Esophagus muscularis mucosa (tissue), 4 donors: Measurements from ENCODE around the gene ITGAL. TPM values are rescaled to one million over a fixed set of nuclear protein-coding genes. Genes with fewer than 3 reads are reported as not detected.

Source experiments
- DNase-seq: peaks from one replicate; pipeline ENCODE4 v3.0.0-alpha.2; 2017; ENCODE audit errors: extremely low spot score
- H3K27ac ChIP-seq, 4 donors: fragments of 200-600 bp; sonication (generic); replicated peaks in 1 of 4; 1 replicate in 3 of 4; 2 replicates in 1 of 4; pipeline ENCODE4 v1.5.1; 2016 to 2019; ENCODE audit warnings: mild to moderate bottlenecking in 1 of 4
- H3K27me3 ChIP-seq, 4 donors: fragments of 200-600 bp; sonication (generic); one replicate each; pipeline versions ENCODE4 v1.5.1 to v1.6.0; 2016 to 2019
- H3K36me3 ChIP-seq, 4 donors: fragments of 200-600 bp; sonication (generic); one replicate each; pipeline ENCODE4 v1.5.1; 2016 to 2019
- H3K4me1 ChIP-seq, 4 donors: fragments of 200-600 bp; sonication (generic); one replicate each; pipeline ENCODE4 v1.5.1; 2016 to 2019
- H3K4me3 ChIP-seq, 4 donors: fragments of 200-600 bp; sonication (generic); 1 replicate in 2 of 4; 2 replicates in 2 of 4; pipeline ENCODE4 v1.5.1; 2016 to 2019; ENCODE audit warnings: mild to moderate bottlenecking in 4 of 4, moderate library complexity in 1 of 4
- H3K9me3 ChIP-seq, 4 donors: fragments of 200-600 bp; sonication (generic); 1 replicate in 3 of 4; 2 replicates in 1 of 4; pipeline ENCODE4 v1.5.1; 2016 to 2019
- EP300 ChIP-seq: sonication (generic); formaldehyde crosslinking; IDR thresholded peaks from one replicate; pipeline ENCODE4 v1.6.1; 2017; ENCODE audit warnings: antibody characterized with exemption
- POLR2A ChIP-seq: fragments of 450-650 bp; IDR thresholded peaks from one replicate; pipeline ENCODE4 v1.6.1; 2017; ENCODE audit warnings: antibody characterized with exemption, moderate library complexity, mild to moderate bottlenecking, low read depth
- POLR2AphosphoS5 ChIP-seq, 2 donors: sonication (generic); formaldehyde crosslinking; IDR thresholded peaks; one replicate each; pipeline ENCODE4 v1.6.1; 2017; ENCODE audit warnings: antibody characterized with exemption in 2 of 2
- WGBS: methylation state at CpG from one replicate; pipeline ENCODE4 v1.1.5; 2018; 5-methylcytosine and 5-hydroxymethylcytosine counted together
- intact Hi-C: fragments of 100-400 bp; cut with DNase I; formaldehyde crosslinking; loops from one replicate; pipeline ENCODE4 v1.15.1; 2023
- total RNA-seq, 4 donors: library from RNA; depleted of rRNA; stranded (reverse); fragments of >200 nt; gene quantifications; one replicate each; pipeline versions ENCODE4 v1.1.0 to v1.2.1, GENCODE V29; 2016
- TF ChIP-seq, protein P1 (sequence below), 3 experiments: fragments of 200-600 bp in 2 of 3; fragments of 450-650 bp in 1 of 3; sonication (generic) in 2 of 3; IDR thresholded peaks; one replicate each; pipeline ENCODE4 v1.5.1; 2017 to 2019; ENCODE audit warnings: antibody characterized with exemption in 3 of 3, mild to moderate bottlenecking in 2 of 3, moderate library complexity in 1 of 3

ITGAL gene
- total RNA-seq, 4 donors from 2014 or later: 1.5 to 2.7 (median 2.5) TPM

DNA sequence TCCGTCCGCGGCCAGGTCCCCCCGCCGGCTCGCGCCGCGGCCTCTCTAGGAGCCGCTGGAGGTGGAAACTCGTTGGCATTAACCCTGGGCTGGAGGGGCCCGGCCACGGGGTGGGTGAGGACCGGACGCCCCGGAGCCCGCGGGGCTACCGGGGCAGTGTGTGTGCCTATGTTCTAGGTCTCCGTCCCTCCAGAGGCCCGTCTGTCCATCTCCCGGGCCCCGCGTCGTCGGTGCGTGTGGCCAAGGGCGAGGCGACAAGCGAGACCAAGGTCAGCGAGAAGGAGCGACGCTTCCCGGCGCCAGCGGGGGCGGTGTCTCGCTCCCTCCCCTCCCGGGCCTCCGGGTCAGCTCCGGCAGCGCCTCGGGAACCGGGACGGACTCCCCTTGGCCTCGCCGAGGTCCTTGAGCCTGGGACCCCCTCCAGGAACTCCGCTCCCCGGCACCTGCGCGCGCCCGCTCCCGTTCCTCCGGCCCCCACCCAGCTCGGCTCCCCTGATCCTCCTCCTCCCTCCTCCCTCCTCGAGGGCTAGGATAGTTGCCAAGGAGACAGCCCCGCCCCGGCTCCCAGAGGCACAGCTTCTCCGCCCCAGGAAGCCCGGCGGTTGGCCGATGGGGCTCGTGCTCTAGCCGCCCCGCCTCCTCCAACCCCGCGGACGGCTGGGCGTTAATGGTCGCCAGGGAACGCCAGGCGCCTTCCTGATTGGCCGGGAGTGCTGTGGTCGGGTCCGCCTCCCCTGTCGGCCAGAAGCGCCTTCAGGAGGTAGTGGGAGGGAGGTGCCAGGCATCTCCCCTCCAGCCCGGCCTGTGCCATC lies 54.5 kb downstream of the ITGAL start:
- H3K4me1 ChIP-seq: peaks cover 18 to 45% (median 34%) of the 10 kb centered on the region in 4 donors
- TF ChIP-seq EP300: no peak
- peak; percentile 89 to 92 for TF ChIP-seq POLR2AphosphoS5 (IDR thresholded peaks at IDR 0.05)
- TF ChIP-seq, protein P1, sequence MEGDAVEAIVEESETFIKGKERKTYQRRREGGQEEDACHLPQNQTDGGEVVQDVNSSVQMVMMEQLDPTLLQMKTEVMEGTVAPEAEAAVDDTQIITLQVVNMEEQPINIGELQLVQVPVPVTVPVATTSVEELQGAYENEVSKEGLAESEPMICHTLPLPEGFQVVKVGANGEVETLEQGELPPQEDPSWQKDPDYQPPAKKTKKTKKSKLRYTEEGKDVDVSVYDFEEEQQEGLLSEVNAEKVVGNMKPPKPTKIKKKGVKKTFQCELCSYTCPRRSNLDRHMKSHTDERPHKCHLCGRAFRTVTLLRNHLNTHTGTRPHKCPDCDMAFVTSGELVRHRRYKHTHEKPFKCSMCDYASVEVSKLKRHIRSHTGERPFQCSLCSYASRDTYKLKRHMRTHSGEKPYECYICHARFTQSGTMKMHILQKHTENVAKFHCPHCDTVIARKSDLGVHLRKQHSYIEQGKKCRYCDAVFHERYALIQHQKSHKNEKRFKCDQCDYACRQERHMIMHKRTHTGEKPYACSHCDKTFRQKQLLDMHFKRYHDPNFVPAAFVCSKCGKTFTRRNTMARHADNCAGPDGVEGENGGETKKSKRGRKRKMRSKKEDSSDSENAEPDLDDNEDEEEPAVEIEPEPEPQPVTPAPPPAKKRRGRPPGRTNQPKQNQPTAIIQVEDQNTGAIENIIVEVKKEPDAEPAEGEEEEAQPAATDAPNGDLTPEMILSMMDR (IDR thresholded peaks at IDR 0.05): peak in 2 of 3 experiments; percentile 20 to 44
- peak; percentile 71 for TF ChIP-seq POLR2A
- peak overlapping the region; percentile 70 to 83 (median 82) for H3K4me3 ChIP-seq
- no peaks in the 10 kb centered on the region for H3K9me3 ChIP-seq
- peaks cover 3 to 29% (median 21%) of the 10 kb centered on the region in 4 donors for H3K36me3 ChIP-seq
- under 1% methylated on average over 26 of the region's 79 CpGs for WGBS
- H3K27ac ChIP-seq: peak overlapping the region; percentile 97 to 98 (median 98)
- DNase-seq: peak; percentile 98
- no peaks in the 10 kb centered on the region for H3K27me3 ChIP-seq
- intact Hi-C loops: loop anchor here (2.0 kb wide), 1 partner anchor 80 kb away; no protein-coding TSS in a partner anchor

GRCh38 chr16:30527635-30528178 lies 55.2 kb downstream of the ITGAL start:
- H3K4me1 ChIP-seq: peaks cover 19 to 52% (median 39%) of the 10 kb centered on the region in 4 donors
- intact Hi-C loops: loop anchor here (2.0 kb wide), 1 partner anchor 81 kb away; no protein-coding TSS in a partner anchor
- TF ChIP-seq POLR2A (no peak), EP300 (no peak), POLR2AphosphoS5 (IDR thresholded peaks at IDR 0.05) (no peak)
- TF ChIP-seq, protein P1 (IDR thresholded peaks at IDR 0.05): no peak
- H3K27ac ChIP-seq: peak overlapping the region; percentile 97 to 98 (median 98)
- no peaks in the 10 kb centered on the region for H3K9me3 ChIP-seq
- peaks cover 8 to 35% (median 28%) of the 10 kb centered on the region in 4 donors for H3K36me3 ChIP-seq
- H3K27me3 ChIP-seq: no peaks in the 10 kb centered on the region
- WGBS: 11% methylated on average over 13 of the region's 14 CpGs
- peak overlapping the region; percentile 70 to 83 (median 82) for H3K4me3 ChIP-seq
- no peak for DNase-seq

DNA sequence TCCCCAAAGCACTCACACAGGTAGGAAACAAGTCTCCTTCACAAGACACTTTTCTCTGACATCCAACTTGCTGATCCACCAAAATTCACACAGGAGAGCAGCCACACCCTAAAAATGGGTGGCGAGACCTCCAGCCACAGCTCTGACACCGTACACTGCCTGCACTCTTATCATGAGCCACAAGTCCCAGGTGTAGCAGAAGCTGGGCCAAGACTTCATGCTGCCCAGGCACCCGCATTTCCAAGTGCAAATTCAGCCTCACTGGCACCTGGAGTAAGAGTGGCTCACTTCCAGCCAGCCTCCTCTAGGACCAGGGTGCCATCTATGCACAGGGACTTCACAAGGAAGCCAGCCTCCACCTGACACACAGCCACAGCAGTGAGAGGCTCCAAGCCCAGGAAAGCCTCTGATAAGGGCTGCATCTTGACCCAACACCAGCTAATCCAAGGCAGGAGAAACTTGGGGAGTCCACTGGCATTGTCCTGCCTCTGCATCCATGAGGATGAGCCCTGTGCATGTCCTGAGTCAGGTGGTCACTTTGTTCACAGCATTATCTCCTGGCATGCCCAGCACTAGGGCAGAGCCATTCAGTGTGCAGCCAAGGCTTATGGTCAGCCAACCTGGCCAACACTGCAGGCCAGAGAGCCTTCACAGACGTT lies 56.4 kb downstream of the ITGAL start:
- H3K4me1 ChIP-seq: peaks cover 31 to 61% (median 50%) of the 10 kb centered on the region in 4 donors
- H3K27me3 ChIP-seq: no peaks in the 10 kb centered on the region
- H3K4me3 ChIP-seq: no peak overlapping the region
- peak overlapping the region; percentile 97 to 98 (median 98) for H3K27ac ChIP-seq
- no peaks in the 10 kb centered on the region for H3K9me3 ChIP-seq
- TF ChIP-seq POLR2AphosphoS5 (IDR thresholded peaks at IDR 0.05) (no peak), EP300 (no peak), POLR2A (no peak)
- TF ChIP-seq, protein P1 (IDR thresholded peaks at IDR 0.05): no peak
- DNase-seq: no peak
- 86% methylated on average over 3 of the region's 4 CpGs for WGBS
- H3K36me3 ChIP-seq: peaks cover 10 to 41% (median 33%) of the 10 kb centered on the region in 4 donors
- intact Hi-C loops: no loop called here

DNA sequence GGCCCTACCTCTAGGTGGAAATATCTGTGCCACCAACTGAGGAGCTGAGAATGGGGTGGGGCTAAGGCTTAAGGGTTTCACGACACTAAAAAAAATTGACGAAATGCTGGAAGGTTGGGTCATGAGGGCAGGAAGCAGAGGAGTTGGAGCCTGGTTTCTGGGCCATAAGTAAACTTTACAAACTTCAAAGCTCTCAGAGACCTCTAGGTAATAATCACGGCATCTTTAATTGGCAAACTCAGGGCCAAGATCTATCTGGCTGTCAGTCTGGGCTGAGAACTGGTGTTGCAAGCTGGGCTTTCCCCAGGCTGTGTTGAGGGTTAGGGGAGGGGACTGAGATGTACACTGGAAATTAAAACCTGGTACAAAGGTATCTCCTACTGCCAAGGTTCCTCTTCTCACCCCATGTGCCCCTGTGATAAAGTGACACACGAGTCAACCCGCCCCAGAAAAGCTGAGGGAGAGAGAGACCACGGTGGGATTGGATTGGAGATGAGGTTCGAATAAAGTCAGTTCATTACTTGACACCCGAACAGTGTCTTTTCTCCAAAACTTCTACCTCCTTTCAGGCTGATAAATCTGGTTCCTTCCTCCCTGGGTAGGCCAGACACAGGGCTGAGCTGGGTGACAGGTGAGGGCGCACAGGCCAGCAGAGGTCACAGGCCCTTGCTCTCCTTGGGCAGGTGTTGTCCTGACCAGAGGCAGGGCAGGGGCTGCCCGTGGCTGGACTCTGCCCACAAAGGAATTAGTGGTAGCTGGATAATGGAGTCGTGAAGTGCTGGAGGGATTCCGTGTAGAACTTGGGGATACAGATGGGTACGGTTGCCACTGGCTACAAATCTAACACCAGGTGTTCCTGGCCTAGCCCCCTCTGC lies 57.9 kb downstream of the ITGAL start:
- no peak for DNase-seq
- Histone ChIP-seq H3K36me3 (peaks cover 6 to 30% (median 23%) of the 10 kb centered on the region in 4 donors), H3K4me3 (no peak overlapping the region), H3K9me3 (no peaks in the 10 kb centered on the region), H3K4me1 (peaks cover 27 to 53% (median 48%) of the 10 kb centered on the region in 4 donors), H3K27ac (no peak overlapping the region), H3K27me3 (no peaks in the 10 kb centered on the region)
- WGBS: 84% methylated on average over 13 of the region's 13 CpGs
- TF ChIP-seq EP300 (no peak), POLR2A (no peak), POLR2AphosphoS5 (IDR thresholded peaks at IDR 0.05) (no peak)
- TF ChIP-seq, protein P1 (IDR thresholded peaks at IDR 0.05): no peak
- intact Hi-C loops: no loop called here
